IPS DF 6.9 (cell line): ENCODE data around the gene BID.

Experiments
- DNase-seq: peaks from one replicate; pipeline ENCODE4 v3.0.0-alpha.2; 2013; ENCODE audit warnings: low read depth, low spot score
- H3K27ac ChIP-seq: one replicate; pipeline ENCODE4 v1.5.1; 2013; ENCODE audit warnings: low read length, control low read depth
- H3K27me3 ChIP-seq: 2 replicates; pipeline ENCODE4 v1.6.1; 2013; ENCODE audit warnings: mild to moderate bottlenecking, low read length; ENCODE audit not compliant: control insufficient read depth, insufficient read depth
- H3K36me3 ChIP-seq: 2 replicates; pipeline ENCODE4 v1.6.1; 2013; ENCODE audit warnings: low read length; ENCODE audit not compliant: control insufficient read depth, insufficient read depth
- H3K4me1 ChIP-seq: 2 replicates; pipeline ENCODE4 v1.6.1; 2013; ENCODE audit warnings: low read length; ENCODE audit not compliant: control insufficient read depth, insufficient read depth
- H3K4me3 ChIP-seq: 2 replicates; pipeline ENCODE4 v1.5.1; 2013; ENCODE audit warnings: mild to moderate bottlenecking, low read length
- H3K9me3 ChIP-seq: 2 replicates; pipeline ENCODE4 v1.6.1; 2013; ENCODE audit warnings: low read length, inconsistent platforms; ENCODE audit not compliant: control insufficient read depth, insufficient read depth
- WGBS: extraction: QIAGEN DNeasy Blood & Tissue Kit; methylation state at CpG from one replicate; pipeline ENCODE4 v1.1.7; 2013; ENCODE audit warnings: mixed read lengths, missing lambda C conversion rate; ENCODE audit not compliant: insufficient read length, insufficient coverage; 5-methylcytosine and 5-hydroxymethylcytosine counted together

BID gene

GRCh38 chr22:17783773-17784480, 9.7 kb upstream of the BID start:
- no peak for DNase-seq
- no CpG with 5 or more reads among the region's 18 CpGs for WGBS
- H3K27ac ChIP-seq = no peak overlapping the region
- no peaks in the 10 kb centered on the region; the same call in 1 of the 2 replicates for H3K36me3 ChIP-seq
- no peaks in the 10 kb centered on the region for H3K9me3 ChIP-seq
- no peaks in the 10 kb centered on the region for H3K27me3 ChIP-seq
- no peak overlapping the region for H3K4me3 ChIP-seq
- H3K4me1 ChIP-seq = no peaks in the 10 kb centered on the region

DNA sequence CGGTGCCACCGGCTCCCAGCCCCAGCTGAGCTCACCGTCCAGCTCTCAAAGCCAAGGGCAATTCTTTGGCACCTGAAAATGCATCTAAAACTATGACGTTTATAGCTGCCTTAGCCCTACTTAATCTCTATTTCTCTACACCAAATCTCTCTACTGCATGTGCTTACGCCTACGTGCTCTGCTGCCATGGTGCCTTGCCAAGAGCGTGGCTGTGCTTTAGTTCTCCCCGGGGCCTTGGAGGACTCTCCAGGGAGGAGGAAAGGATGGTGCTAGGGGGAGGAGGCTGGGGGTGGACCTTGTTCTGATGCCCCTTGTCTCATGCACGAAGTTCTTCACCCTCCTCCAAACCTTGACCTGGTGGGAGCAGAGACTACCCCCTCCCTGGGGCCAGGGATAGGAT, 9.0 kb upstream of the BID start:
- no CpG with 5 or more reads among the region's 9 CpGs for WGBS
- H3K4me3 ChIP-seq = no peak overlapping the region
- H3K9me3 ChIP-seq = no peaks in the 10 kb centered on the region
- H3K27me3 ChIP-seq = no peaks in the 10 kb centered on the region
- H3K36me3 ChIP-seq = no peaks in the 10 kb centered on the region
- no peak overlapping the region for H3K27ac ChIP-seq
- DNase-seq = no peak
- H3K4me1 ChIP-seq = no peaks in the 10 kb centered on the region

GRCh38 chr22:17782621-17783020, 8.4 kb upstream of the BID start:
- no CpG with 5 or more reads among the region's 13 CpGs for WGBS
- no peak for DNase-seq
- Histone ChIP-seq H3K27ac (no peak overlapping the region), H3K36me3 (no peaks in the 10 kb centered on the region), H3K4me3 (no peak overlapping the region), H3K4me1 (no peaks in the 10 kb centered on the region), H3K9me3 (no peaks in the 10 kb centered on the region), H3K27me3 (no peaks in the 10 kb centered on the region)

GRCh38 chr22:17782158-17782557, 7.9 kb upstream of the BID start:
- no peak for DNase-seq
- no peak overlapping the region for H3K27ac ChIP-seq
- no peaks in the 10 kb centered on the region for H3K27me3 ChIP-seq
- WGBS = no CpG with 5 or more reads among the region's 13 CpGs
- no peaks in the 10 kb centered on the region for H3K4me1 ChIP-seq
- H3K36me3 ChIP-seq = no peaks in the 10 kb centered on the region
- no peaks in the 10 kb centered on the region for H3K9me3 ChIP-seq
- no peak overlapping the region for H3K4me3 ChIP-seq

DNA sequence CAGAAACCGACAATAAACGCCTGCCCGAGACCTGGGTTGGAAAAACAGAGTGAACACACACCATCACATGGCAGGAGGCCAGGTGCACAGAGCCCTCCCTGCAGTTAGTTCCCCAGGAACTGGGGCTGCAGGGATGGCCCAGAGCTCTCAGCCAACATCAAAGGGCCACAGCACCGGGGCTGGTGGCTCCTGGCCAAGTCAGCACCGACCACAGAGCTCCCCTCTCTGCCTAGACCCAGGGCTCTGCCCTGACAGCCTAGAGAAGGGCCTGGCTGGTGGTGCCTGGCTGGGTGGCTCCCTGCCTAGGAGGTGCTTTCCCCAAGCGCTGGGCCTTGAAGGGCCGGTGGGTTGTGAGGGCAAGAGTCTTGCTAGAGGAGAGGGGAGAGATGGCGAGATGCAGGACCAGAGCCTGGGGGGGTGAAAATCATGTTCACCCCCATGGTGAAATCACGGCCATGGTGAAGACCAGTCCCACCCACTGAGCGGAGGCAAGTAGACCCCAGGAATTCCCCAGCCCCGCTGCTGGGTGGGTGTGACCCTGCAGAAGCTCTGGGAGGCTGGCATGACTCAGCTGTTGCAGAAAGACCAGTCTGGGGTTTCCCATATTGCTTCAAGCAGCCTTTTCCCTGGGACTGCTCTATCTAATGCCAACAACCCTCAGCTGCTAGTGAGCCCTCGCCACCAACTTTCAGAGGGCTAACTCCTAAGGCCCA, 7.2 kb upstream of the BID start:
- WGBS = no CpG with 5 or more reads among the region's 12 CpGs
- H3K36me3 ChIP-seq = no peaks in the 10 kb centered on the region
- no peak overlapping the region for H3K27ac ChIP-seq
- H3K27me3 ChIP-seq = no peaks in the 10 kb centered on the region
- no peak for DNase-seq
- H3K9me3 ChIP-seq = no peaks in the 10 kb centered on the region
- H3K4me1 ChIP-seq = no peaks in the 10 kb centered on the region
- H3K4me3 ChIP-seq = no peak overlapping the region

- no peak overlapping the region for H3K27ac ChIP-seq
- H3K4me3 ChIP-seq = no peak overlapping the region
- no peaks in the 10 kb centered on the region for H3K4me1 ChIP-seq
- DNase-seq = no peak
- H3K36me3 ChIP-seq = no peaks in the 10 kb centered on the region
- no peaks in the 10 kb centered on the region for H3K9me3 ChIP-seq
- WGBS = no CpG with 5 or more reads among the region's 10 CpGs
- no peaks in the 10 kb centered on the region for H3K27me3 ChIP-seq
These were observed 6.6 kb upstream of the BID start for GRCh38 chr22:17780741-17781318.

DNA sequence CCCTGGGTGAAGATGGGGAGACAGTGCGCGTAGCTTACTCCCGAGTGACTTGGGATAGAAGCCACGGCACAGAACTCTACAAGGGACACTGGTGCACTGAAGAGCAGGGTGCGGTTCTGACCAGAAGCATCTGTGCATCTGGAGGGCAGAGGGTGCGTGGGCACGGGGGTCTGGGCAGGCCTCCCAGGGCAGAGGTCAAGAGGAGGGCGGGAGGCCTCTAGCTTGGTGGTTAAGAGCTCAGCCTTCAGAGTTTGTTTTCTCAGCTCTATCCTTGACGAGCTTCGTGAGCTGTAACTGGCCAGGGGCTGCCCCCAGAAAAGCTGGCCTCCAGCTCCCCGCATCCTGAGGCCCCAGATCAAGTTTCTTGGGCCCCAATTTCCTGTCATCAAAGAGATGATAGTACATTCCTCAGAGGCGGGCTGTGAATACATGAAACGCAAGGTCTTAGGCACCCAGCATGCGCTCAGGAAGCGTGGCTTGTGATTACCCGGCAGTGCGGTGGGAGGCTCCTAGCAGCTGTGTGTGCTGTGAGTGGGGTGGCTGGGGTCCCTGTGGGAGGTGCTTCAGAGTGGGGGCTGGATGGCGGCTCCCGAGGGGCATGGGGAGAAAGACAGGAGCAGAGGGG, 6.0 kb upstream of the BID start:
- H3K9me3 ChIP-seq = no peaks in the 10 kb centered on the region
- no peaks in the 10 kb centered on the region for H3K27me3 ChIP-seq
- no CpG with 5 or more reads among the region's 19 CpGs for WGBS
- H3K4me1 ChIP-seq = no peaks in the 10 kb centered on the region
- H3K36me3 ChIP-seq = no peaks in the 10 kb centered on the region
- no peak for DNase-seq
- no peak overlapping the region for H3K27ac ChIP-seq
- H3K4me3 ChIP-seq = no peak overlapping the region

- WGBS = no CpG with 5 or more reads among the region's 27 CpGs
- H3K36me3 ChIP-seq = no peaks in the 10 kb centered on the region
- no peaks in the 10 kb centered on the region for H3K4me1 ChIP-seq
- no peaks in the 10 kb centered on the region for H3K9me3 ChIP-seq
- no peaks in the 10 kb centered on the region for H3K27me3 ChIP-seq
- DNase-seq = no peak
- no peak overlapping the region for H3K27ac ChIP-seq
- no peak overlapping the region for H3K4me3 ChIP-seq
These were observed 5.2 kb upstream of the BID start for GRCh38 chr22:17779286-17780115.

GRCh38 chr22:17778412-17778976, 4.2 kb upstream of the BID start:
- no CpG with 5 or more reads among the region's 23 CpGs for WGBS
- DNase-seq = no peak
- Histone ChIP-seq H3K4me3 (no peak overlapping the region), H3K9me3 (no peaks in the 10 kb centered on the region), H3K36me3 (no peaks in the 10 kb centered on the region), H3K27ac (no peak overlapping the region), H3K27me3 (no peaks in the 10 kb centered on the region), H3K4me1 (no peaks in the 10 kb centered on the region)

- no peak for DNase-seq
- WGBS = no CpG with 5 or more reads among the region's 6 CpGs
- no peak overlapping the region for H3K27ac ChIP-seq
- no peaks in the 10 kb centered on the region for H3K9me3 ChIP-seq
- peaks cover 3% of the 10 kb centered on the region; the same call in 1 of the 2 replicates for H3K4me1 ChIP-seq
- no peak overlapping the region for H3K4me3 ChIP-seq
- H3K27me3 ChIP-seq = no peaks in the 10 kb centered on the region
- no peaks in the 10 kb centered on the region for H3K36me3 ChIP-seq
These were observed 3.4 kb upstream of the BID start for GRCh38 chr22:17777717-17778044.
